ENCODE measurements around the gene SYNGR2. TPM values are rescaled to one million over a fixed set of nuclear protein-coding genes. Genes with fewer than 3 reads are reported as not detected.
A peak's percentile ranks its signal among the peaks of the same experiment; 100 is the strongest.

Gene SYNGR2
- total RNA-seq, 1 donor from 2014 or later, result 86.9 TPM

DNA sequence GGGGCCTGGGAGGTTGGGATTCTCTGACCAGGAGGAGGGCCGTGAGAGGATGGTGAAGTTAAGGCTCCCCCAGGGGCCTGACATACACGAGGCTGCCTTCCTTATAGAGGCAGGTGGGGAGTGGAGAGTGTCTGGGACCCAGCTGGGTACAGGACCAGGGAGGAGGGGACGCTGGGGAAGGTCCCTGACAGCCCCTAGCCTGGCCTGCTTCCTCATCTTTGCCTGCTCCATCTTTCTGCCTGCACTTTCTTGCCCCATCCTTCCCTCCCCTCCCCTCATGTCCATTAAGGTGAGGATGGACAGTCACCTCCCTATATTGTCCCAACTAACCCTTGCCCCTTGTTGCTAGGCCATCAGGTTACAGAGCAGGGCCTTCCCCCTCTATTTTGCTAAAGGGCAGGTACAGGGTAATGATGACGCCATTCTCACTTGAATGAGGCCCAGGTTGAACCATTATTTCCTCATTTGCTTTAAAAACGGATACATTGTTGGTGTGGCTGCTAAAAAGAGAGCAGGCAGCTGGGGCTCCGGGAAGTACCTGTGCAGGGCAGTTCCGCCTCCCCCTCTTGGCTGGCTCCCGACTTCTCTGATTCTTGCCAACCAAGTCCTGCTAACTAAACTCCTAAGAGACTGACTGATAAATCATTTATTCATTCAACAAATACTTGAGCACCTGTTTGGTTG is 20.9 kb upstream of the SYNGR2 start:
- Histone ChIP-seq H3K9me3 (replicated peaks) (no peaks in the 10 kb centered on the region), H3K4me1 (peaks cover 37% of the 10 kb centered on the region), H3K27ac (replicated peaks) (no peak overlapping the region), H3K27me3 (ENCODE audit: low read depth) (no peaks in the 10 kb centered on the region), H3K4me3 (no peak overlapping the region), H3K36me3 (no peaks in the 10 kb centered on the region)
- no peak for DNase-seq
- no peak for TF ChIP-seq CTCF (IDR thresholded peaks at IDR 0.05; ENCODE audit: borderline replicate concordance)
- intact Hi-C loops (cut with micrococcal nuclease), result no loop called here

- TF ChIP-seq CTCF (IDR thresholded peaks at IDR 0.05; ENCODE audit: borderline replicate concordance), result no peak
- Histone ChIP-seq H3K4me3 (no peak overlapping the region), H3K4me1 (peaks cover 37% of the 10 kb centered on the region), H3K9me3 (replicated peaks) (no peaks in the 10 kb centered on the region), H3K27me3 (ENCODE audit: low read depth) (no peaks in the 10 kb centered on the region), H3K27ac (replicated peaks) (no peak overlapping the region), H3K36me3 (no peaks in the 10 kb centered on the region)
- intact Hi-C loops (cut with micrococcal nuclease), result no loop called here
- DNase-seq, result no peak
Measured at GRCh38 chr17:78148286-78149016, 19.9 kb upstream of the SYNGR2 start.

DNA sequence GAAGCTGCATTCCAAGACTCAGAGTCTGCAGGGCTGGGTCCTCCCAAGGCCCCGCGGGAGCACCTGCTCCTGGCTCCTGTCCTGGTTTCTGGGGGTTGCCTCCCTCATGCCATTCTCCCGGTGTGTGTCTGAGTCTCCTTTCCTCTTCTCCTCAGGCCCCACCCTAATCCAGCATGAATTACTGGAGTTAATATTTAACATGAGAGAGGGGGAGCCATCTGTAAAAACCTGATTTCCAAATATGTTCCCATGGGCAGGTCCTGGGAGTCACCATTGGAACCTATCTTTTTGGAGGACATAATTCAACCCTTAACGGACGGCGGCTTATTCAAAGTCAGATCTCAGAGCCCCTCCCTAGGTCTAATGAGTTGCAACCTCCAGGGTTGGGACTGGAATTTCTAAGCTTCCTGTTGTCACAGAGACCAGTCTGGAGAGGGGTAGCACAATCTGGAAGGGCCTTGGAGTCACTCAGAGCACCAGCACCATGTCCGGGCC is 16.8 kb upstream of the SYNGR2 start:
- Histone ChIP-seq H3K4me1 (peaks cover 10% of the 10 kb centered on the region), H3K4me3 (no peak overlapping the region), H3K9me3 (replicated peaks) (no peaks in the 10 kb centered on the region), H3K27ac (replicated peaks) (peak overlapping the region; percentile 54), H3K27me3 (ENCODE audit: low read depth) (no peaks in the 10 kb centered on the region), H3K36me3 (no peaks in the 10 kb centered on the region)
- intact Hi-C loops (cut with micrococcal nuclease), result no loop called here
- TF ChIP-seq CTCF (IDR thresholded peaks at IDR 0.05; ENCODE audit: borderline replicate concordance), result no peak
- no peak for DNase-seq

DNA sequence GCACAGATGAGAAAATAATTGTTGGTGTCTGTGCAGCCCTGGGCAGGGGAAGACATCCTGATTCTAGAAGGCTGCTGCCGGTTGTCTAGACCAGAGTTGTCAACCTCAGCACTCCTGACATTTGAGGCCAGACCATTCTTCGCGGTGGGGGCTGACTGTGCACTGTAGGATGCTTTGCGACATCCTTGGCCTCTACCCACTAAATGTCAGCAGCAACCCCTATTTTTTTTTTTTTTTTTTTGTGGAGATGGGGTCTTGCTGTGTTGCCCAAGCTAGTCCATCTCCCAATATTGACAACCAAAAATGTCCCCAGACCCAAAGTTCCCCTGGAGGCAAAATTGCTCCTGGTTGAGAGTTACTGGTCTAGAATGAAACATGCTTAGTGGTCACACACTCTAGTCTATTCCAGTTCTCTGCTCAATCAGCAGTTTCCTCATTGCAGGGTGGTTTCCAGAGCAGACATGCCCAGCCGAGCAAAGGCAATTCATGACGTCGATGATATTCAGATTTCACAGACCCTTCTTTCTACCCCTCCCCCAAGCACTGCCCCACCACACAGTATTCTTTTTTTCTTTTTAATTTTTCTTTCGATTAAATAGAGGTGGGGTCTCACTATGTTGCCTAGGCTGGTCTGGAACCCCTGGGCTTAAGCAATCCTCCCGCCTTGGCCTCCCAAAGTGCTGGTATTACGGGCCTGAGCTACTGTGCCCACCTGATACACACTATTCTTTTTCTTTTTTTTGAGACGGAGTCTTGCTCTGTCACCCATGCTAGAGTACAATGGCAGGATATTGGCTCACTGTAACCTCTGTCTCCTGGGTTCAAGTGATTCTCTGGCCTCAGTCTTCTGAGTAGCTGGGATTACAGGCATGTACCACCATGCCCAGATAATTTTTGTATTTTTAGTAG is 13.2 kb upstream of the SYNGR2 start:
- TF ChIP-seq CTCF (IDR thresholded peaks at IDR 0.05; ENCODE audit: borderline replicate concordance), result no peak
- H3K9me3 ChIP-seq (replicated peaks), result no peaks in the 10 kb centered on the region
- H3K4me1 ChIP-seq, result peaks cover 10% of the 10 kb centered on the region
- H3K27me3 ChIP-seq (ENCODE audit: low read depth), result no peaks in the 10 kb centered on the region
- DNase-seq, result no peak
- intact Hi-C loops (cut with micrococcal nuclease), result no loop called here
- H3K27ac ChIP-seq (replicated peaks), result no peak overlapping the region
- H3K4me3 ChIP-seq, result no peak overlapping the region
- no peaks in the 10 kb centered on the region for H3K36me3 ChIP-seq

DNA sequence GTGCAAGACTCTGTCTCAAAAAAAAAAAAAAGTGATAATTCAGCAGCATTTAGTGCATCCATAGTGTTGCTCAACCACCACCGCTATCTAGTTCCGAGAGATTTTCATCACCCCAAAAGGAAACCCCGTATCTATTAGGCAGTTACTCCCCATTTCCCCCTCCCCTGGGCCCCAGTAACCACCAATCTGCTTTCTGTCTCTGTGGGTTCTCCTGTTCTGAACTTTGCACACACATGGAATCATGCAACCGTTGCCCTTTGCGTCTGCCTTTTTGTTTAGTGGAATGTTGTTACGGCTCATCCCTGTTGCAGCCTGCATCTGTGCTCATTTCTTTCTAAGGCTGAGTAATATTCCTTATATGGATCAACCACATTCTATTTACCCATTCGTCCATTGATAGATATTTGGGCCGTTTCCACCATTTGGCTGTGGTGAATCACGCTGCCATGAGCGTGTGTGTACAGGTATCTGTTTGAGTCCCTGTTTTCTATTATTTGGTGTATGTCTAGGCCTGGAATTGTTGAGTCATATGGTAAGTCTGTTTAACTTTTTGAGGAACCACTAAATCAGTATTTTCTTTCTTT is 8.7 kb upstream of the SYNGR2 start:
- Histone ChIP-seq H3K9me3 (replicated peaks) (no peaks in the 10 kb centered on the region), H3K27ac (replicated peaks) (no peak overlapping the region), H3K4me3 (no peak overlapping the region), H3K36me3 (no peaks in the 10 kb centered on the region), H3K27me3 (ENCODE audit: low read depth) (no peaks in the 10 kb centered on the region), H3K4me1 (no peaks in the 10 kb centered on the region)
- intact Hi-C loops (cut with micrococcal nuclease), result no loop called here
- DNase-seq, result no peak
- TF ChIP-seq CTCF (IDR thresholded peaks at IDR 0.05; ENCODE audit: borderline replicate concordance), result no peak
